OCI-LY3 (cell line): ENCODE results near the gene SAFB2.

ENCODE experiments used
- H2AFZ ChIP-seq: fragments of 200-600, 300-600 bp; shearing (Covaris generic); 2 replicates; pipeline ENCODE4 v1.6.0; 2014; ENCODE audit warnings: antibody characterized with exemption, low read depth, low read length
- H3K27ac ChIP-seq: fragments of 200-600, 300-600 bp; sonication (generic); 2 replicates; pipeline ENCODE4 v1.5.1; 2014; ENCODE audit warnings: mild to moderate bottlenecking, low read length, moderate library complexity, mixed read lengths
- H3K27me3 ChIP-seq: fragments of 200-600, 300-600 bp; sonication (generic); 2 replicates; pipeline ENCODE4 v1.6.1; 2014; ENCODE audit warnings: low read depth, low read length, mixed read lengths
- H3K36me3 ChIP-seq: fragments of 200-600, 300-600 bp; sonication (generic); replicated peaks from 2 replicates; pipeline ENCODE3; 2014; ENCODE audit warnings: low read depth, low read length, mixed read lengths
- H3K4me1 ChIP-seq: fragments of 300-600, 200-600 bp; sonication (generic); 2 replicates; pipeline ENCODE4 v1.6.1; 2014; ENCODE audit warnings: low read length, mixed read lengths
- H3K4me2 ChIP-seq: fragments of 200-600, 300-600 bp; sonication (generic); 2 replicates; pipeline ENCODE4 v1.6.1; 2014; ENCODE audit warnings: low read length, mixed read lengths
- H3K4me3 ChIP-seq: fragments of 300-600, 200-600 bp; sonication (generic); 2 replicates; pipeline ENCODE4 v1.5.1; 2014; ENCODE audit warnings: antibody characterized with exemption, mild to moderate bottlenecking, low read length, moderate library complexity
- H3K79me2 ChIP-seq: fragments of 300-600, 200-600 bp; shearing (Covaris generic); 2 replicates; pipeline ENCODE4 v1.6.1; 2014; ENCODE audit warnings: mild to moderate bottlenecking, low read length, mixed read lengths
- H3K9ac ChIP-seq: fragments of 300-600, 200-600 bp; shearing (Covaris generic); 2 replicates; pipeline ENCODE4 v1.6.0; 2014; ENCODE audit warnings: mild to moderate bottlenecking, low read length, moderate library complexity
- H3K9me3 ChIP-seq: fragments of 200-600, 300-600 bp; shearing (Covaris generic); 2 replicates; pipeline ENCODE4 v1.6.1; 2014; ENCODE audit warnings: low read length, mixed read lengths; ENCODE audit not compliant: insufficient read depth
- H4K20me1 ChIP-seq: fragments of 200-600, 300-600 bp; sonication (generic); 2 replicates; pipeline ENCODE4 v1.6.1; 2016; ENCODE audit warnings: low read length, mixed read lengths; ENCODE audit not compliant: insufficient read depth
- EZH2phosphoT487 ChIP-seq: fragments of 200-600 bp; shearing (Covaris generic); IDR thresholded peaks from 2 replicates; pipeline ENCODE4 v1.6.1; 2018; ENCODE audit warnings: antibody characterized with exemption, mixed run types, low read depth
- TF ChIP-seq, protein P1 (sequence below): fragments of 200-600, 300-600 bp; sonication (generic); IDR thresholded peaks from 2 replicates; pipeline ENCODE4 v1.5.1; 2014; ENCODE audit warnings: antibody characterized with exemption, low read length, low read depth

SAFB2 gene

DNA sequence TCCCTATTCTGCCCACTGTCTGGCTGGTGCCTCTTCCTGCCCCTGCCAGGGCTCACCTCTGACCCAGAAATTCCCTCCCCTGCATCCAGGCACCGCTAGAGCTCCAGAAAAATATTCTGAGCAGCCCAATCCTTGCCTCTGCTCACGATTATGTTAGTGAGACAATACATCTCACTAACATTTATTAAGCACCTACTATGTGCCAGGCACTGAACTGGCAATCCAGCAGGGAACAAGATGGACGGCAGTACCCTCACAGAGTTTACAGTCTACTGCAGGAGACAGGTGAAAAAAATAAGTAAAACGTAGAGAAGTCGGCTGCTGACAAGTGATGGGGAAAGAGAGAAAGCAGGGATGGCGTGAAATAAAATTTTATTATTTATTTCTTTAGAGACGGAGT, 60.3 kb downstream of the SAFB2 start:
- no peaks in the 10 kb centered on the region for H4K20me1 ChIP-seq
- H3K36me3 ChIP-seq, result no peaks in the 10 kb centered on the region

DNA sequence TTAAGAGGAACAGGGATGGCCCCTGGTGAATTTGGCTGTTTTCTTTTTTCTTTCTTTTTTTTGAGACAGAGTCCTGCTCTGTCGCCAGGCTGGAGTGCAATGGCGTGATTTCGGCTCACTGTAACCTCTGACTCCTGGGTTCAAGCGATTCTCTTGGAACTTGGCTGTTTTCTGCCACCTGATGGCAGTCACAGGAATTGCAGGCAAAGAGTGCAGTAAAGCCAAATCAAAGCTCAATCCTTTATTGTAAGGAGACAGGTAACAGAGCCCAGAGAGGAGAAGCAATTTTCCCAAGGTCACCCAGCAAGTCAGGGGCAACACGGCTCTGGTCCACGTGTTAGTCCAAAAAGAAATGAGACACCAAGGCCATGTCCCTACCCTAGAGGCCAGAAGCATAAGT, 61.0 kb downstream of the SAFB2 start:
- Histone ChIP-seq H3K4me1 (no peaks in the 10 kb centered on the region), H3K36me3 (no peaks in the 10 kb centered on the region), H2AFZ (no peak overlapping the region), H3K79me2 (no peaks in the 10 kb centered on the region), H3K27ac (no peak overlapping the region), H4K20me1 (no peaks in the 10 kb centered on the region), H3K4me2 (no peak overlapping the region), H3K9me3 (peaks cover 5% of the 10 kb centered on the region; the same call in 1 of the 2 replicates), H3K9ac (no peak overlapping the region), H3K27me3 (no peaks in the 10 kb centered on the region), H3K4me3 (no peak overlapping the region)
- TF ChIP-seq, protein P1, sequence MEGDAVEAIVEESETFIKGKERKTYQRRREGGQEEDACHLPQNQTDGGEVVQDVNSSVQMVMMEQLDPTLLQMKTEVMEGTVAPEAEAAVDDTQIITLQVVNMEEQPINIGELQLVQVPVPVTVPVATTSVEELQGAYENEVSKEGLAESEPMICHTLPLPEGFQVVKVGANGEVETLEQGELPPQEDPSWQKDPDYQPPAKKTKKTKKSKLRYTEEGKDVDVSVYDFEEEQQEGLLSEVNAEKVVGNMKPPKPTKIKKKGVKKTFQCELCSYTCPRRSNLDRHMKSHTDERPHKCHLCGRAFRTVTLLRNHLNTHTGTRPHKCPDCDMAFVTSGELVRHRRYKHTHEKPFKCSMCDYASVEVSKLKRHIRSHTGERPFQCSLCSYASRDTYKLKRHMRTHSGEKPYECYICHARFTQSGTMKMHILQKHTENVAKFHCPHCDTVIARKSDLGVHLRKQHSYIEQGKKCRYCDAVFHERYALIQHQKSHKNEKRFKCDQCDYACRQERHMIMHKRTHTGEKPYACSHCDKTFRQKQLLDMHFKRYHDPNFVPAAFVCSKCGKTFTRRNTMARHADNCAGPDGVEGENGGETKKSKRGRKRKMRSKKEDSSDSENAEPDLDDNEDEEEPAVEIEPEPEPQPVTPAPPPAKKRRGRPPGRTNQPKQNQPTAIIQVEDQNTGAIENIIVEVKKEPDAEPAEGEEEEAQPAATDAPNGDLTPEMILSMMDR, result peak; percentile 55
- no peak for TF ChIP-seq EZH2phosphoT487

More for the DNA sequence above, 60.3 kb downstream of the SAFB2 start:
- TF ChIP-seq, protein P1, result no peak
- TF ChIP-seq EZH2phosphoT487, result no peak
- H3K9ac ChIP-seq, result no peak overlapping the region
- no peak overlapping the region for H3K4me2 ChIP-seq
- H3K27ac ChIP-seq, result no peak overlapping the region
- H3K27me3 ChIP-seq, result no peaks in the 10 kb centered on the region
- no peaks in the 10 kb centered on the region for H3K4me1 ChIP-seq
- no peaks in the 10 kb centered on the region for H3K79me2 ChIP-seq
- no peak overlapping the region for H3K4me3 ChIP-seq
- no peak overlapping the region for H2AFZ ChIP-seq
- peaks cover 5% of the 10 kb centered on the region; the same call in 1 of the 2 replicates for H3K9me3 ChIP-seq

DNA sequence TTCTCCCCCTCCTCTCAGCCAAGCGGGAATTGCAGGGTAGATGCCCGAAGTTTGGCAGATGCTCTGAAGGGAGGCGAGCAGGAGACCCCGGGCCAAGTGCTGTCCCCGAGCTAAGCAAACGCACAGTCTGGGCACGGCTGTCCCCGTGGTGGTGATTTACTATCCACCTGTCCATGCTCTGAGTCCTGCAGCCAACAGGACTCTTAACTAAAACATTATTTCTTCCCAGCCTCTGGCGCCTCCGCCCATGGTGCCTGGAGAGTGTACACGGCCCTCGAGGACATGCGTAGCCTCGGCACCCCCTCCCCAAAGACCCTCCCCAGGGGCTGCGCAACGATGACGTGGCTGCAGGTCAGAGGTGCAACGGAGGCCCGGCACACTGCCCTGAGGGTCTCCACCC, 62.4 kb downstream of the SAFB2 start:
- H3K27ac ChIP-seq, result no peak overlapping the region
- no peaks in the 10 kb centered on the region for H3K79me2 ChIP-seq

DNA sequence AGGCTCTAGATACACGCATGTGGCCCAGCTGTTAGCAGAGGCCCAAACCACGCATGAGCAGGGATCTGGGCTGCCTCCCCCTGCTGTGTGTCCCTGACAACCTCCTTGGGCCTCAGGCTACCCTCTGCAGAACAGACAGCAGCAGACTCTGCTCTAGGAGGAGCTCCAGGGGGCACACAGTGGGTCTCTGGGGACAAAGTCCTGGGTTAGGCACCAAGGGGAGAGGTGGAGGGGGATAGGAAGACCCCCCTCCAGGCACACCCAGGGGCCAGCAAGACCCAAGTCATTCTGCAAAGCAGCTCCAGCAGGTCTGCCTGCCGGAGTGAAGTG, 62.8 kb downstream of the SAFB2 start:
- Histone ChIP-seq H3K4me2 (no peak overlapping the region), H3K4me3 (no peak overlapping the region), H3K9ac (no peak overlapping the region), H2AFZ (no peak overlapping the region), H3K79me2 (no peaks in the 10 kb centered on the region), H4K20me1 (no peaks in the 10 kb centered on the region), H3K9me3 (peaks cover 5% of the 10 kb centered on the region; the same call in 1 of the 2 replicates), H3K4me1 (no peaks in the 10 kb centered on the region), H3K27ac (no peak overlapping the region), H3K27me3 (no peaks in the 10 kb centered on the region), H3K36me3 (no peaks in the 10 kb centered on the region)
- TF ChIP-seq EZH2phosphoT487, result no peak
- TF ChIP-seq, protein P1, result no peak

More for the DNA sequence above, 62.4 kb downstream of the SAFB2 start:
- TF ChIP-seq, protein P1, result no peak
- Histone ChIP-seq H3K4me3 (no peak overlapping the region), H2AFZ (no peak overlapping the region), H4K20me1 (no peaks in the 10 kb centered on the region), H3K36me3 (no peaks in the 10 kb centered on the region), H3K4me1 (no peaks in the 10 kb centered on the region), H3K9me3 (peaks cover 5% of the 10 kb centered on the region; the same call in 1 of the 2 replicates), H3K4me2 (no peak overlapping the region), H3K27me3 (no peaks in the 10 kb centered on the region), H3K9ac (no peak overlapping the region)
